ENCODE data around the gene TMEM8B. TPM values are rescaled to one million over a fixed set of nuclear protein-coding genes. Genes with fewer than 3 reads are reported as not detected.

TMEM8B gene
- total and polyA plus RNA-seq, 10 donors = 2.9 to 9.8 (median 6.2) TPM

DNA sequence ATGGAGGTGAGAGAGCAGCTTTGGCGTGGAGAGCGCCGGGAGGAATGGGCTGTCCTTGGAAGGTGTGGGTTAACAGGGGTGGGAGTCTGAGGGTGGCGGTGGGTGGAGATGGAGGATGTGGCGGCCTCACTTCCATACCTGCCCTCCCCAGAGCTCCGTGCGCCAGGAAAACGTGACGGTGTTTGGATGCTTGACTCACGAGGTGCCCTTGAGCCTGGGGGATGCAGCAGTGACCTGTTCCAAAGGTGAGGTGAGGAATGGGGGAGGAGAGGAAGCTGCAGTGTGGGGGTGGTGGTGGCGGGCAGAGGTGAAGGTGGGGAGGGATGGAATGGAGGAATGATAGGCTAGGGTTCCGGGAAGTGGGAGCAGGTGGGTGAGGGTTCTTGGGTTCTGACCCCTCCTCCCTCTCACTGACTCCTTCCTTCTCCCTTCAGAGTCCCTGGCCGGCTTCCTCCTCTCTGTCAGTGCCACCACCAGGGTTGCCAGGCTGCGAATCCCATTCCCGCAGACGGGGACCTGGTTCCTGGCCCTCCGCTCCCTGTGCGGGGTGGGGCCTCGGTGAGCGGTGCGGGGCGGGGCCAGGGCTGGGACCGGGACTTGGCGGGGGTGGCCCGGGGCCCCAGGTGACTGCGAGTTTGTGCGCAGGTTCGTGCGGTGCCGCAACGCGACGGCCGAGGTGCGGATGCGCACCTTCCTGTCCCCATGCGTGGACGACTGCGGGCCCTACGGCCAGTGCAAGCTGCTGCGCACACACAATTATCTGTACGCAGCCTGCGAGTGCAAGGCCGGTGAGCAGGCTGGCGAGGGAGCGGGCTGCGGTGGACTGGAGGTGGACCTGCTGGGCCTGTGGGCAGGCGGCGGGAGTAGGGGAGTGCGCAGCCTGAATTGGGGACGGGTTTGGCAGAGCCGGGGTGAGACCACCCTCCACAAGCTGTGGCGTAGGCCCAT is 17.1 kb downstream of the TMEM8B start:
- Histone ChIP-seq H3K4me1 (peaks cover 29 to 84% (median 64%) of the 10 kb centered on the region in 6 donors), H3K27ac (peak overlapping the region in 4 of 8 donors; percentile 43 to 64 (median 58)), H3K4me3 (peak overlapping the region in 1 of 8 donors; percentile 19), H3K36me3 (peaks cover 0 to 13% (median 0%) of the 10 kb centered on the region in 6 donors), H3K9me3 (no peaks in the 10 kb centered on the region), H3K27me3 (replicated peaks in 1 of 7) (peaks cover 0 to 25% (median 0%) of the 10 kb centered on the region in 7 donors)
- DNase-seq = peak; percentile 82
- TF ChIP-seq CTCF (IDR thresholded peaks at IDR 0.05 in 8 of 11, conservative IDR thresholded peaks at IDR 0.05 in 3 of 11) (no peak), POLR2AphosphoS5 (IDR thresholded peaks at IDR 0.05) (no peak)
- intact Hi-C loops (cut with DNase I; ENCODE audit: low total_unique reads) = loop anchor here (10.0 kb wide), 1 partner anchor 49 kb away; no protein-coding TSS in a partner anchor
- WGBS, 5 donors = 45 to 52% (median 50%) methylated on average over 12 to 53 of the region's 53 CpGs

- intact Hi-C loops (cut with DNase I; ENCODE audit: low total_unique reads) = loop anchor here (10.0 kb wide), 1 partner anchor 47 kb away; no protein-coding TSS in a partner anchor
- Histone ChIP-seq H3K27me3 (replicated peaks in 1 of 7) (peaks cover 0 to 19% (median 0%) of the 10 kb centered on the region in 7 donors), H3K27ac (peak overlapping the region; percentile 22 to 80 (median 45)), H3K4me3 (no peak overlapping the region), H3K36me3 (peaks cover 0 to 13% (median 0%) of the 10 kb centered on the region in 6 donors), H3K9me3 (no peaks in the 10 kb centered on the region), H3K4me1 (peaks cover 24 to 71% (median 55%) of the 10 kb centered on the region in 6 donors)
- TF ChIP-seq POLR2AphosphoS5 (IDR thresholded peaks at IDR 0.05) (peak in 1 of 3 donors; percentile 20), CTCF (IDR thresholded peaks at IDR 0.05 in 8 of 11, conservative IDR thresholded peaks at IDR 0.05 in 3 of 11) (no peak), POLR2A (IDR thresholded peaks at IDR 0.05) (no peak)
- 55 to 70% (median 60%) methylated on average over 4 of the region's 4 CpGs for WGBS, 5 donors
- peak; percentile 71 for DNase-seq
These were observed 19.0 kb downstream of the TMEM8B start for GRCh38 chr9:35847792-35848572.

DNA sequence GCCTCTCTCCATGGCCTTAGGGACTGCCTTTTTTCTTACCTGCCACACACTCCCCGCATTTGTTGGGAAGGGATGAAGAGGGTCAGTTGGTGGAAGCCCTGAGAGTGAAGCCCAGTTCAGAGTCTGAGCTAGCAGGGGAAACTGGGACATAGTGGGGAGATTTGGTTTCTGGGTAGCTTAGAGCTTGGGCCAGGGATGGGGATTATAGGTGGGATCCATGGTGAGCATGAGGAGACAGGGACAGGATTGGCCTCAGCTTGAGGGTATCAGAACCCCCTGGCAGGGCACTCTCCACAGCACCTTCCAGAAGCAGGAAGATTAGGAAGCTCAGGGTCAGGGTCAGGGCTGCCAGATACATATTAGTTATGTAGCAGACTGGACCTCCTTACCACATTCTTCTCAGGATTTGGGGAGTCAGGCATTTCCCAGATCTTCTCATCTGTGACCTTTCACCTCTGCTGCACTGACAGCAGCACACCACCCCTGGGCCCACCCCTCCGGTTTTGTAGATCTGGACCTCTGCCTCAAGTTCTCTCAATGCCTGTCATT is 23.3 kb downstream of the TMEM8B start:
- DNase-seq = no peak
- Histone ChIP-seq H3K27ac (no peak overlapping the region), H3K4me1 (peaks cover 0 to 27% (median 14%) of the 10 kb centered on the region in 6 donors), H3K4me3 (no peak overlapping the region), H3K9me3 (no peaks in the 10 kb centered on the region), H3K36me3 (peaks cover 0 to 2% (median 0%) of the 10 kb centered on the region in 6 donors), H3K27me3 (replicated peaks in 1 of 7) (peaks cover 0 to 23% (median 0%) of the 10 kb centered on the region in 7 donors)
- intact Hi-C loops (cut with DNase I; ENCODE audit: low total_unique reads) = no loop called here
- 83 to 96% (median 87%) methylated on average over 2 of the region's 2 CpGs for WGBS, 5 donors
- TF ChIP-seq POLR2A (IDR thresholded peaks at IDR 0.05) = no peak
- TF ChIP-seq POLR2AphosphoS5 (IDR thresholded peaks at IDR 0.05) = no peak
- no peak for TF ChIP-seq CTCF (IDR thresholded peaks at IDR 0.05 in 8 of 11, conservative IDR thresholded peaks at IDR 0.05 in 3 of 11)
